Measurements from ENCODE around the gene RAPGEF5. TPM values are rescaled to one million over a fixed set of nuclear protein-coding genes. Genes with fewer than 3 reads are reported as not detected.
A peak's percentile ranks its signal among the peaks of the same experiment; 100 is the strongest.

The RAPGEF5 gene
- total RNA-seq, 1 experiment from 2014 or later, result 13.3 TPM

GRCh38 chr7:22372863-22373262 lies 15.9 kb upstream of the RAPGEF5 start:
- no peak overlapping the region for H3K56ac ChIP-seq (ENCODE audit: insufficient read length, low read depth, low read length)
- H3K4ac ChIP-seq (ENCODE audit: low read depth, low read length), result no peak overlapping the region
- H3K14ac ChIP-seq (ENCODE audit: insufficient read depth, low read length), result no peak overlapping the region
- no peak overlapping the region for H2BK120ac ChIP-seq (ENCODE audit: low read depth, low read length, poor library complexity, severe bottlenecking)
- Mint-ChIP-seq H3K36me3 (ENCODE audit: insufficient read depth in 1 of 3, low read depth in 3 of 3) (no peaks in the 10 kb centered on the region), H3K9me3 (no peaks in the 10 kb centered on the region), H3K27me3 (ENCODE audit: low read depth) (no peaks in the 10 kb centered on the region; the same call in 1 of the 2 replicates), H3K4me1 (peaks cover 0 to 2% of the 10 kb centered on the region in 2 experiments; a peak in 1 of 4 replicates), H3K27ac (peak overlapping the region in 1 of 3 experiments; percentile 46; a peak in 1 of 7 replicates), H3K4me3 (no peak overlapping the region)
- TF ChIP-seq CTCF (conservative IDR thresholded peaks at IDR 0.05), result no peak
- no CpG with 5 or more reads among the region's 6 CpGs for WGBS (ENCODE audit: extremely low coverage, insufficient read length, low lambda C conversion rate)
- H3K27ac ChIP-seq (ENCODE audit: insufficient read length, low read depth, low read length), result no peak overlapping the region
- H3K4me1 ChIP-seq (ENCODE audit: insufficient read depth, low read length), result no peaks in the 10 kb centered on the region
- no peak overlapping the region for H2AK5ac ChIP-seq (ENCODE audit: insufficient read length, low read length)
- DNase-seq, result no peak
- H3K79me2 ChIP-seq (ENCODE audit: insufficient read depth, low read length), result no peaks in the 10 kb centered on the region
- H4K91ac ChIP-seq (ENCODE audit: insufficient read length, low read depth, low read length), result no peak overlapping the region
- no peak overlapping the region for H2BK20ac ChIP-seq (ENCODE audit: low read depth, low read length, poor library complexity, severe bottlenecking)
- no peak overlapping the region for H4K5ac ChIP-seq (ENCODE audit: insufficient read length, low read depth, low read length)
- H3T11ph ChIP-seq (ENCODE audit: low read length), result no peak overlapping the region
- no peaks in the 10 kb centered on the region for H3K9me3 ChIP-seq (ENCODE audit: control insufficient read depth, low read depth, low read length)
- H3K79me1 ChIP-seq (ENCODE audit: insufficient read depth, low read depth, low read length, poor library complexity, severe bottlenecking), result no peaks in the 10 kb centered on the region
- H4K20me1 ChIP-seq (ENCODE audit: control insufficient read depth, insufficient read depth, insufficient read length), result no peaks in the 10 kb centered on the region
- no peak overlapping the region for H2AFZ ChIP-seq (ENCODE audit: low read length)
- no peak overlapping the region for H3K18ac ChIP-seq (ENCODE audit: insufficient read length, low read depth, low read length)
- H2BK15ac ChIP-seq (ENCODE audit: low read depth, low read length), result no peak overlapping the region
- H4K8ac ChIP-seq (replicated peaks; ENCODE audit: insufficient read length, low read depth, low read length), result no peak overlapping the region
- H3K9ac ChIP-seq (ENCODE audit: extremely low read depth, insufficient read length, low read length), result no peak overlapping the region
- no peaks in the 10 kb centered on the region for H3K23me2 ChIP-seq (ENCODE audit: insufficient read length, low read depth, low read length, poor library complexity, severe bottlenecking)
- no peak overlapping the region for H3K23ac ChIP-seq (ENCODE audit: insufficient read length, low read depth, low read length)
- H3K27me3 ChIP-seq (ENCODE audit: insufficient read depth, low read length), result no peaks in the 10 kb centered on the region
- H3K4me2 ChIP-seq (ENCODE audit: insufficient read depth, insufficient read length, low read length), result no peak overlapping the region
- no peak overlapping the region for H2BK5ac ChIP-seq (ENCODE audit: insufficient read length, low read length)
- no peak overlapping the region for H2BK12ac ChIP-seq (ENCODE audit: insufficient read length, low read depth, low read length)

All from H9 (cell line).